HG02763 (cell line): ENCODE measurements around the gene COL6A3.

ENCODE experiments used
- ATAC-seq: cut with Tn5 transposase; IDR thresholded peaks from one replicate; pipeline ENCODE4 v1.9.1; 2021; ENCODE audit warnings: mild to moderate bottlenecking, moderate library complexity; ENCODE audit not compliant: unreplicated experiment

COL6A3 gene

GRCh38 chr2:237300739-237301138 is 113.2 kb downstream of the COL6A3 start:
- ATAC-seq, result no peak

- no peak for ATAC-seq
These were observed 114.1 kb downstream of the COL6A3 start for GRCh38 chr2:237299906-237300305.

- no peak for ATAC-seq
These were observed 115.5 kb downstream of the COL6A3 start for GRCh38 chr2:237298151-237299118.

DNA sequence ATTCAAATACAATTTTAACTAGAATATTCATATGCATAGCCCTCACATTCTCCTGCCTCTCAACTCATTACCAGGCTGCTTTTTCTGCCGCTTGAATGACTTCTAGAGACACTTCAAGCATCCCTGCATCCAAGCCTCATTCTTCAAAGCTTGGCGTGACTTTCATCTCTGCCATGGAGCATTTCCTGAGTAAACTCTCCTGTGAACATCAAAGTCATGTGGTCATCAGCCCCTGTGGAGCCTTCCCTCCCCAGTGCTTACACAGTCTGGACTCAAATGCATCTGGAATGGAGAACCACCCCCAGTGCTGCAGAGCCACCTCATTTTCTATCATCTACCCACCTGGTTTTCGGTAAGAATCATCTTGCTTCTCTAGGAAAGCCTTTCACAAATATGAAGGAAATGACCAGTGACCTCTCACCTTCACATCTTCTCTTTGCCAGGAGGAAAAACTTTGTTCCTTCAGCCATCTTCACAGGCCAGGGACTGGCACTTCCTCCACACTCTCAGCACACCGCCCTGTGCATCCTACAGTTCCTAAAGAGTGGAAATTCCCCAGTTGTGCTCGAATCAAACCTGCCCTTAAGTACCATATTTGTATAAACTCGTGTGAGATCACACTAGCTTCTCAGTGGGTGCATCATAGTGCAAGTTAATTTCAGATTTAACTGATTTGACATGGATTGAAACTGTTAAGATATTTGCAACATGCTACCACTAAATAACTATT is 116.4 kb downstream of the COL6A3 start:
- ATAC-seq, result no peak

- no peak for ATAC-seq
These were observed 117.2 kb downstream of the COL6A3 start for GRCh38 chr2:237296756-237297155.

DNA sequence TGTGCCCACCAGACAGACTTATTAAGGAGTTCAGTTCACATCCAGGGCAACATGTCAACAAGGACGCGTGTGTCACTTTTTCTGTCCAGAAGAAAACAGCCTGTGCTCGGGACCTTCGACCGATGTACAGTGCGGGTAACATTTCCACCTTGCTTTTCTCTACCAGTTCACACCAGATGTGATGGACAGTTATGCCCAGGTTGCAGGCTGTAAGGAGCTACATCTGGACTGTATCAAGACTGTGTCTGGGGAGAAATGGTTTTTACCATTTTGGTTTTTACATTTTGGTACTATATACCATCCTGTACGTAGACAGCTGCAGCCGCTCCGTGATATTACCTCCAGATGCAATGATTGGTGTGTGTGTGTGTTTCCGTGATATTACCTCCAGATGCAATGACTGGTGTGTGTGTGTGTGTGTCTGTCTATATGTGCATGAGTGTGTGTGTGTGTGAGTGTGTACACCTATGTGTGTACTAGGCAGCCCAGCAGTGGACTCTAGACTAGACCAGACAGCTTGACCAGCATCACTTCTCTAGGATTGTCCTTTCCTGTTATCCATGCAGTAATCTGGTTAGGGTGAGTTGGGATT is 118.0 kb downstream of the COL6A3 start:
- ATAC-seq, result no peak

DNA sequence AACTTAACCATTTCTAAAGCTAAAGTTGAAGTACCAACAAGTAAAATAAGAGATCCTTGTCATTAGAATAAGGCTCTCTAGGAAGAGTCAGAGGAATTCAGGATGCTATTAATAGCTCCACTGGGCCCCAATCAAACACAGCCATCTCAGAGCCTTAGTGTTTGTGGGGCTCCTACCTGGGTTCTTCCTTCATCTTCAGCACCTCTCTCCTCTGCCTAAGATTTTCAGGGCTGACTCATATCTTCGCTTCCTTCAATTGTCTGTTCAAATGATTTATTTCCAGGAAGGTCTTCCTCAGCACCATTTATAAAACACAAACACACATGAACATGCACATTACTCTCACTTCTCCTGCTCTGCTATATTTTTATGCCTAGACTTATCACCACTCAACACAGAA is 119.5 kb downstream of the COL6A3 start:
- no peak for ATAC-seq

DNA sequence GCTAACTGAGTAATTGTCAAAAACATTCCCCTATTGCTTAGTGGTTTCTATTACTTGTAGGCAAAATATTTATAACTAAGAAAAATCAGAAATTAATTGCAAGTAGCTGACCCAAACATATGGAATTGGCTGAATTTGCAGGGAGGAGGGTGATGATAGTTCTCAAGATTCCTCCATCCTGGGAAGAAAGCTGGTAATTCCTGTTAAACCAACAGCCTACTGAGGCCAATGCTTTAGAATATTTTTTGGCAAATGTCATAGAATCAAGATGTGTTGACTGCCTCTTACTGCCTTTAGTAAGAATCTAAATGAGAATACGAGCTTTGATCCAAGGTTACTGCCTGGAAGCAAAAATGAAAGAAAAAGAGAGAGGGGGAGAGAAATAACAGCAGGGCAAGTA is 120.0 kb downstream of the COL6A3 start:
- ATAC-seq, result no peak

GRCh38 chr2:237291138-237291792 is 122.7 kb downstream of the COL6A3 start:
- no peak for ATAC-seq

DNA sequence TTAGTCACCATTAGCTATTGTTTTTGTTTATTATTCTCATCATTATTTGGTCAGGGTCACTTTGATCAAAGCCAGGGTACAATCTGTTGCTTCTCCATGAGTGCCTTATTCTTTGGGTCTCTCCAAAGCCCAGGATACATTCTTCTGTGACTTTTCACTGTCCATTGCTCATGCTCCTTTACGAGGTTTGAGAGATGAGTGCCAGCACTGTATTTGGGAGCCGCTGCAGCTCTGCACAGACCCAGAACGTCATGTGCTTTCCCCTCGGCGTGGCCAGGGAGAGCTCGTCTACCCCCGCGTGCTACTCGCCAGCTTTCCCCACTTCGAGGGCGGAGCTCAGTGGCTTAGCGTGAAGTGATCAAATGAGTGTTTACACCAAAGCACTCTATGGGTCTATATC is 123.7 kb downstream of the COL6A3 start:
- no peak for ATAC-seq

- no peak for ATAC-seq
These were observed 124.8 kb downstream of the COL6A3 start for GRCh38 chr2:237289139-237289538.

GRCh38 chr2:237287872-237288271 is 126.1 kb downstream of the COL6A3 start:
- no peak for ATAC-seq

DNA sequence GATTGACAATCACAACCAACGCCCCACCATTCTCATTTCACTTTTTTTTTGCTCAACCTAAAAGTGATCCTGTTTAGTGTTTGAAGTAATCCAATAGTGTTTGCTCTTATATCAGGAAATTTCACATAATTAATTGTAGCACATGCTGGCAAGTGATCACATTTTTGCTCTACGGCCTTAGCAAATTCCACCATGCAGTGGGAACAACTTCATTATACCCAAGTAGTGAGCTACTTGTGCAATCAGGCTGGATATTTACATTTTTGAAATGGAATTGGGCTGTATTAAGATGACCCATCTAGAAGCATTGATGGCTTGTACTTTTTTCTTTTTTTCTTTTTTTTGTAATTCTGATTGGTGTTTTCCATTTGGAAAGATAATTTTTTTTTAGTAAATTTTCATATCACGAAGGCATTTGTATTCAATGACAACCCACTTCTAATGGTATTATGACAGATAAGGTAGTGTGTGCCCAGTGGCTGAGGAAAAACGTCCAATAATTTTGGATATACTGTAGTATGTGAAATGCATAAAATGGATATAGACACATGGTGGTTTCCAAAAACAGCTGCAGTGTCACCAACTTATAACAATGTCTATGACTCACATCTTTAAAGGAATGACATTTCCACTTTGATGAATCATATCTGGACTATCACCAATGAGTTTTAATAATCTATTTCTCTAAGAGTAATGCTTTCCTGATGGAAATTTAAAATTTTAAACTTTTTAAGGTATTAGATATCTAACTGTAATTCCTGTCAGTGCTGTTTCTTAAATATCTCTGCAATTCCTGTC is 130.6 kb downstream of the COL6A3 start:
- no peak for ATAC-seq

DNA sequence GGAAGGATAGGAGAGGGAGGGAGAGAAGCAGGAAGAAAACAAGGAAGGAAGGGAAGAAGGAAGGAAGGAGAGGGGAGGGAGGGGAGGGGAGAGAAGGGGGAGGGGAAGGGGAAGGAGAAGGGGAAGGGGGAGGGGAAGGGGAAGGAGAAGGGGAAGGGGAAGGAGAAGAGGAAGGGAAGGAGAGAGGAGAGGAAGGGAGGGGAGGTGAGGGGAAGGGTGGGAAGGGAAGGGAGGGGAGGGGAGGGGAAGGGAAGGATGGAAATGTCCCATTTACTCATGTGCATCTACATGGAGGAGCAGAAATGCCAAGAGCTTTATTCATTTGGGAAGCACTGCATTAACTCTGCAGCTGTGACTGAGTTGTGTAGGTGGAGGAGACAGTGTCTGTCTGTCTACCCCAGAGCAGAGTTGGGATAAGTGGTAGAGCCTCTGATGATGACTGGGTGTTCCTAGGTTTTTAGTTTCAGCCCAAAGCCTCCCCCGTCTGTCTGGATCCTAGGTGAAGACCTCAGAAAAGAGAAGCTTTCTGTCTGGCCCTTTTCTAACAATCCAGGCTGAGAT is 131.3 kb downstream of the COL6A3 start:
- ATAC-seq, result no peak

GRCh38 chr2:237281836-237282306 is 132.1 kb downstream of the COL6A3 start:
- no peak for ATAC-seq

DNA sequence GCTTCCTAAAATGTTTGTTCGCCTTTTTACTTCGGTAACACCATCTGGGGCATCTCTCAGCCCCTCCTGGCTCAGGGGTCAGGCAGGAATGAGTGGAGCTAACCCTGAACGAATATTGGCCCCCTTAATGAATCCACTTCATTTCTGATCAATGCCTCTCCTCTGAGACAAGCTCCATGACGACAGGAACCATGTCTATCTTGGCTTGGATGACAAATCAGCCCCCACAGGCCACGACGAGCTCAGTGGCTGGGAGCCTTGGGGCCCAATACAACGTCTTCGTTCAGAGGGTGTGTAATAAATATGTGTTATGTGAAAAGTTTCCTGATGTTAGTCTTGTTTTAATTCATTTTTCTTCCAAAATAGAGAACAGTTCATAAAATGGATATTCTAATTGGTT is 133.0 kb downstream of the COL6A3 start:
- no peak for ATAC-seq

- no peak for ATAC-seq
These were observed 133.7 kb downstream of the COL6A3 start for GRCh38 chr2:237280229-237280628.

- ATAC-seq, result no peak
These were observed 134.8 kb downstream of the COL6A3 start for GRCh38 chr2:237279012-237279768.

GRCh38 chr2:237278568-237278967 is 135.4 kb downstream of the COL6A3 start:
- no peak for ATAC-seq
